HuH-7.5 (cell line): Measurements from ENCODE around the gene KIF5A.
A peak's percentile ranks its signal among the peaks of the same experiment; 100 is the strongest.
"Not testable (repeated sequence)": the region's sequence is repeated elsewhere in the genome, so short reads cannot be mapped to it uniquely, and the experiment has no call there.

Source experiments
- DNase-seq: peaks from one replicate; pipeline ENCODE4 v3.0.0; 2011; ENCODE audit warnings: low spot score

The KIF5A gene

GRCh38 chr12:57549909-57550640 lies at the start of gene KIF5A:
Gene KIF5A (plus strand): TSS chr12:57550044. CDS start chr12:57550272, 228 bp downstream.
- DNase-seq, result peak; percentile 44

GRCh38 chr12:57500213-57500612 lies 49.6 kb upstream of the KIF5A start:
- no peak for DNase-seq

- not testable (repeated sequence) for DNase-seq
These were observed 47.4 kb upstream of the KIF5A start for GRCh38 chr12:57502311-57502969.

GRCh38 chr12:57506541-57506940 lies 43.3 kb upstream of the KIF5A start:
- not testable (repeated sequence) for DNase-seq

GRCh38 chr12:57507796-57508195 lies 42.0 kb upstream of the KIF5A start:
- DNase-seq, result not testable (repeated sequence)

GRCh38 chr12:57511161-57511560 lies 38.7 kb upstream of the KIF5A start:
- no peak for DNase-seq

- no peak for DNase-seq
These were observed 38.1 kb upstream of the KIF5A start for GRCh38 chr12:57511588-57512325.

- no peak for DNase-seq
These were observed 37.2 kb upstream of the KIF5A start for GRCh38 chr12:57512665-57513064.

- no peak for DNase-seq
These were observed 36.6 kb upstream of the KIF5A start for GRCh38 chr12:57513266-57513665.

GRCh38 chr12:57513677-57514076 lies 36.2 kb upstream of the KIF5A start:
- not testable (repeated sequence) for DNase-seq

- not testable (repeated sequence) for DNase-seq
These were observed 35.6 kb upstream of the KIF5A start for GRCh38 chr12:57514246-57514645.

- no peak for DNase-seq
These were observed 35.0 kb upstream of the KIF5A start for GRCh38 chr12:57514720-57515407.

GRCh38 chr12:57515408-57515933 lies 34.4 kb upstream of the KIF5A start:
- no peak for DNase-seq

- no peak for DNase-seq
These were observed 33.8 kb upstream of the KIF5A start for GRCh38 chr12:57515934-57516541.

GRCh38 chr12:57516617-57517153 lies 33.2 kb upstream of the KIF5A start:
- no peak for DNase-seq

- DNase-seq, result no peak
These were observed 32.7 kb upstream of the KIF5A start for GRCh38 chr12:57517187-57517586.

GRCh38 chr12:57517718-57518117 lies 32.1 kb upstream of the KIF5A start:
- not testable (repeated sequence) for DNase-seq

- no peak for DNase-seq
These were observed 31.5 kb upstream of the KIF5A start for GRCh38 chr12:57518176-57518919.

- peak; percentile 49 for DNase-seq
These were observed 30.7 kb upstream of the KIF5A start for GRCh38 chr12:57518920-57519795.

- DNase-seq, result no peak
These were observed 30.1 kb upstream of the KIF5A start for GRCh38 chr12:57519796-57520052.
